Breast epithelium (tissue), 4 donors: Measurements from ENCODE around the gene GRM1. TPM values are rescaled to one million over a fixed set of nuclear protein-coding genes. Genes with fewer than 3 reads are reported as not detected.

Experiments
- DNase-seq, 2 donors: peaks; one replicate each; pipeline ENCODE4 v3.0.0-alpha.2; 2019; ENCODE audit warnings: low spot score in 2 of 2
- H3K27ac ChIP-seq, 2 donors: fragments of 200-600 bp; sonication (generic) in 1 of 2; one replicate each; pipeline ENCODE4 v1.5.1; 2016 to 2019; ENCODE audit warnings: mild to moderate bottlenecking in 1 of 2
- H3K27me3 ChIP-seq, 2 donors: fragments of 200-600 bp; sonication (generic) in 1 of 2; one replicate each; pipeline versions ENCODE4 v1.5.1 to v1.6.0; 2017 to 2019; ENCODE audit warnings: control low read depth in 1 of 2, mild to moderate bottlenecking in 1 of 2
- H3K36me3 ChIP-seq: fragments of 200-600 bp; one replicate; pipeline ENCODE4 v1.5.1; 2019
- H3K4me1 ChIP-seq, 2 donors: fragments of 200-600 bp; sonication (generic); one replicate each; pipeline ENCODE4 v1.5.1; 2016 to 2019; ENCODE audit warnings: control low read depth in 1 of 2
- H3K4me3 ChIP-seq, 3 donors: fragments of 200-600 bp; sonication (generic); 1 replicate in 2 of 3; 2 replicates in 1 of 3; pipeline ENCODE4 v1.5.1; 2016 to 2019; ENCODE audit warnings: mild to moderate bottlenecking in 3 of 3, moderate library complexity in 2 of 3
- H3K9me3 ChIP-seq, 2 donors: fragments of 200-600 bp; sonication (generic) in 1 of 2; one replicate each; pipeline ENCODE4 v1.5.1; 2016 to 2019; ENCODE audit warnings: control low read depth in 1 of 2
- CTCF ChIP-seq, 3 donors: fragments of 450-650 bp; IDR thresholded peaks; one replicate each; pipeline ENCODE4 v1.5.1; 2016 to 2017; ENCODE audit warnings: antibody characterized with exemption in 3 of 3, mild to moderate bottlenecking in 3 of 3, moderate library complexity in 3 of 3
- POLR2A ChIP-seq: fragments of 450-650 bp; IDR thresholded peaks from one replicate; pipeline ENCODE4 v1.6.1; 2016; ENCODE audit warnings: antibody characterized with exemption, mild to moderate bottlenecking, moderate library complexity
- POLR2AphosphoS5 ChIP-seq, 3 donors: sonication (generic); formaldehyde crosslinking; IDR thresholded peaks; one replicate each; pipeline ENCODE4 v1.6.1; 2017; ENCODE audit warnings: antibody characterized with exemption in 3 of 3
- intact Hi-C: fragments of 100-400 bp; cut with DNase I; formaldehyde crosslinking; loops from one replicate; pipeline ENCODE4 v1.15.1; 2023; ENCODE audit warnings: low total_unique reads
- total RNA-seq, 3 donors: library from RNA; depleted of rRNA; stranded (reverse); fragments of >200 nt; gene quantifications; one replicate each; pipeline ENCODE4 v1.1.0, GENCODE V29; 2016

The GRM1 gene
- total RNA-seq, 3 donors from 2014 or later: 0.15 to 0.16 TPM; not detected in 1

GRCh38 chr6:146211646-146212045, 182.8 kb downstream of the GRM1 start:
- Histone ChIP-seq H3K27me3 (no peaks in the 10 kb centered on the region), H3K9me3 (no peaks in the 10 kb centered on the region), H3K27ac (no peak overlapping the region), H3K36me3 (no peaks in the 10 kb centered on the region), H3K4me1 (no peaks in the 10 kb centered on the region), H3K4me3 (no peak overlapping the region)
- intact Hi-C loops: no loop called here
- no peak for TF ChIP-seq POLR2AphosphoS5 (IDR thresholded peaks at IDR 0.05)
- no peak for TF ChIP-seq CTCF (IDR thresholded peaks at IDR 0.05)
- TF ChIP-seq POLR2A: no peak
- no peak for DNase-seq

DNA sequence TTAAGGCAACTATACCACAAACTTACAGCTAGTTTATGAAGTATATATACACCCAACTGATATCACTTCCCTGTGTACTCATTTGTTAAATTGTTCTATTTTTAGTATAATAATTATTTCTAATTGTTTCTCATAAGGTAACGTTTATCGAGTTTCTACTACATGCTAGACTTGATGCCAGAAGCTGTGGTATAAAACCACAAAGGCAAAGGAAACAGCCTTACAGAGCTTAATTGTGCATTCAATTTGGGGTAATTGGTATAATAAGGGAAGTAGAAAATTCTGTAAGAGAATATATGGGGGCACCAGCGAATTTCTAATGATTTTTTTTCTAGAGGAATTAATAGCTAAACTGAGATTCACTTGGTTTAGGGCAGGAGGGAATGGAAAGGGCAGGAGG, 183.9 kb downstream of the GRM1 start:
- Histone ChIP-seq H3K9me3 (no peaks in the 10 kb centered on the region), H3K36me3 (no peaks in the 10 kb centered on the region), H3K27ac (no peak overlapping the region), H3K27me3 (no peaks in the 10 kb centered on the region), H3K4me3 (no peak overlapping the region), H3K4me1 (no peaks in the 10 kb centered on the region)
- intact Hi-C loops: no loop called here
- DNase-seq: no peak
- TF ChIP-seq CTCF (IDR thresholded peaks at IDR 0.05) (no peak), POLR2AphosphoS5 (IDR thresholded peaks at IDR 0.05) (no peak), POLR2A (no peak)

DNA sequence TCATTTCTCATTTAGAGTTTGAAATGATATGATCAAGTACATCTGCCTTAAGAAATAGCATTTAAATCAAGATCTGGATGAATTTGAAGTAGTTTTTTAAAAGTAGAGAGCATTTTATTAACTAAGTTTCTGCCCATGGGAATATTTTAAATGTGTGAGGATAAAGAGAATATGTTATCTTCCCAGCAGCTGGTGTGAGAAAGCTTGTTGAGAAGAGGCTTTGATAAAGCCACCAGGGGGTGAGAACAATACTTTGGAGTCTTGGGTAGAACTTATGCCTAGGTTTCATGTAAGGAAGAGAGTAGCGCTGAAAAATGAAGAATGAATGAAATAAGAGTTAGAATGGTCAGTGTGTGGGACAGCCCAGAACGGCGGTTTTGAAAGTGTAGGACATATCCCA, 190.2 kb downstream of the GRM1 start:
- Histone ChIP-seq H3K36me3 (no peaks in the 10 kb centered on the region), H3K4me1 (no peaks in the 10 kb centered on the region), H3K4me3 (no peak overlapping the region), H3K27ac (no peak overlapping the region), H3K27me3 (no peaks in the 10 kb centered on the region), H3K9me3 (no peaks in the 10 kb centered on the region)
- intact Hi-C loops: no loop called here
- TF ChIP-seq POLR2A (no peak), POLR2AphosphoS5 (IDR thresholded peaks at IDR 0.05) (no peak), CTCF (IDR thresholded peaks at IDR 0.05) (no peak)
- no peak for DNase-seq

- no peak for DNase-seq
- H3K9me3 ChIP-seq: no peaks in the 10 kb centered on the region
- no peak overlapping the region for H3K4me3 ChIP-seq
- no peak for TF ChIP-seq POLR2A
- no peak for TF ChIP-seq POLR2AphosphoS5 (IDR thresholded peaks at IDR 0.05)
- no peak for TF ChIP-seq CTCF (IDR thresholded peaks at IDR 0.05)
- H3K27ac ChIP-seq: no peak overlapping the region
- H3K4me1 ChIP-seq: no peaks in the 10 kb centered on the region
- peaks cover 3% of the 10 kb centered on the region for H3K36me3 ChIP-seq
- no peaks in the 10 kb centered on the region for H3K27me3 ChIP-seq
- intact Hi-C loops: no loop called here
These were observed 195.6 kb downstream of the GRM1 start for GRCh38 chr6:146224449-146224848.

DNA sequence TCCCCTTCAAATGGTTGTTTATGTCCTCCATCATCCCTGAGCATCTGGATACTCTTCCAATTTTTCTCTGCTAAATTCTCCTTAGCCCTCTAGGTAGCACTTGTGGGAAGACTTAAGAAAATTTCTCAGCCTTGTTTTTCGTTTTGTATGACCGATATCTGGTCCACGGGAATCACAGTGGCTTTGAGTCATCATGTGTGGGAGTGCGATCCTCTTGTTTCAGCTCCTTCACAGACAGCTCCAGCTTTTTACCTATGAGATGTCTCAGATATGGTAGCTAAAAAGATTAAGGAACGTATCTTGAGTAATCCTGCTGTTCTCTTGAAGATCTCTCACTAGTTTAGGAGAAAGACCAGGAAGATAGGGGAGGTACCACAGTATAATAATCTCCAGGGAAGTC, 196.1 kb downstream of the GRM1 start:
- no peak for DNase-seq
- no peak overlapping the region for H3K4me3 ChIP-seq

More for the DNA sequence above, 196.1 kb downstream of the GRM1 start:
- intact Hi-C loops: no loop called here
- no peaks in the 10 kb centered on the region for H3K4me1 ChIP-seq
- no peaks in the 10 kb centered on the region for H3K27me3 ChIP-seq
- H3K36me3 ChIP-seq: peaks cover 3% of the 10 kb centered on the region
- H3K9me3 ChIP-seq: no peaks in the 10 kb centered on the region
- no peak overlapping the region for H3K27ac ChIP-seq
- TF ChIP-seq POLR2AphosphoS5 (IDR thresholded peaks at IDR 0.05): no peak
- TF ChIP-seq CTCF (IDR thresholded peaks at IDR 0.05): no peak
- TF ChIP-seq POLR2A: no peak
